HEK293 (cell line): Measurements from ENCODE around the gene FSIP1.

Source experiments
- CTCF ChIA-PET: fragments of 350-600 bp; formaldehyde crosslinking; extraction: SDS; loops from one replicate; lab custom pipeline; 2021; ENCODE audit warnings: antibody characterized with exemption; lab: Yijun Ruan, JAX
- POLR2A ChIA-PET: fragments of 300-600 bp; formaldehyde crosslinking; extraction: SDS; loops from one replicate; lab custom pipeline; 2020; ENCODE audit warnings: antibody characterized with exemption, inconsistent platforms; lab: Yijun Ruan, JAX
- H3K27ac ChIP-seq: fragments of 200-500 bp; sonication (Bioruptor generic); 2 replicates; pipeline ENCODE4 v1.5.1; 2014; ENCODE audit warnings: low read depth, low read length, control low read depth, inconsistent platforms; ENCODE audit errors: extremely low read depth
- H3K36me3 ChIP-seq, 2 experiments: fragments of 200-500 bp in 1 of 2; sonication (Bioruptor generic) in 1 of 2; 1 replicate in 1 of 2; 2 replicates in 1 of 2; pipeline ENCODE4 v1.5.1; 2014 to 2017; ENCODE audit warnings: inconsistent platforms in 2 of 2, low read length in 2 of 2; ENCODE audit not compliant: control insufficient read depth in 2 of 2, insufficient read depth in 1 of 2
- H3K4me1 ChIP-seq: fragments of 200-500 bp; sonication (Bioruptor generic); 2 replicates; pipeline ENCODE4 v1.5.1; 2014; ENCODE audit warnings: mild to moderate bottlenecking, low read length, inconsistent platforms; ENCODE audit not compliant: control insufficient read depth, insufficient read depth
- H3K4me3 ChIP-seq: 2 replicates; pipeline ENCODE4 v1.5.1; 2011; ENCODE audit warnings: low read depth, mild to moderate bottlenecking, control low read depth, low read length, moderate library complexity
- H3K9me3 ChIP-seq: fragments of 200-500 bp; sonication (Bioruptor generic); 2 replicates; pipeline ENCODE4 v1.5.1; 2014; ENCODE audit warnings: low read depth, low read length, inconsistent platforms; ENCODE audit not compliant: control insufficient read depth, insufficient read depth
- BCL11B ChIP-seq: fragments of 450-650 bp; formaldehyde crosslinking; IDR thresholded peaks from 2 replicates; pipeline ENCODE4 v1.5.1; 2016; ENCODE audit warnings: low read depth, missing biosample characterization, missing genetic modification characterization
- GLI4 ChIP-seq: fragments of 450-650 bp; formaldehyde crosslinking; IDR thresholded peaks from 2 replicates; pipeline ENCODE4 v1.5.1; 2016; ENCODE audit warnings: missing biosample characterization, missing genetic modification characterization
- PRDM1 ChIP-seq: fragments of 450-650 bp; formaldehyde crosslinking; IDR thresholded peaks from 2 replicates; pipeline ENCODE4; 2016; ENCODE audit warnings: missing biosample characterization, missing genetic modification characterization
- SP3 ChIP-seq: fragments of 450-650 bp; formaldehyde crosslinking; IDR thresholded peaks from 2 replicates; pipeline ENCODE4 v1.5.1; 2016; ENCODE audit warnings: missing biosample characterization, missing genetic modification characterization
- TRIM28 ChIP-seq: IDR thresholded peaks from 2 replicates; pipeline ENCODE4 v1.6.1; 2011; ENCODE audit warnings: low read length, control low read depth, borderline replicate concordance
- ZBTB1 ChIP-seq: fragments of 450-650 bp; formaldehyde crosslinking; IDR thresholded peaks from 2 replicates; pipeline ENCODE4 v1.5.1; 2016; ENCODE audit warnings: missing biosample characterization, missing genetic modification characterization
- ZBTB20 ChIP-seq: fragments of 450-650 bp; formaldehyde crosslinking; IDR thresholded peaks from 2 replicates; pipeline ENCODE4 v1.5.1; 2016; ENCODE audit warnings: missing biosample characterization, missing genetic modification characterization
- ZBTB8A ChIP-seq: fragments of 450-650 bp; formaldehyde crosslinking; IDR thresholded peaks from 2 replicates; pipeline ENCODE4 v1.5.1; 2016; ENCODE audit warnings: missing biosample characterization, missing genetic modification characterization
- ZEB2 ChIP-seq: fragments of 450-650 bp; formaldehyde crosslinking; IDR thresholded peaks from 2 replicates; pipeline ENCODE4 v1.5.1; 2016; ENCODE audit warnings: missing biosample characterization, missing genetic modification characterization
- ZIC2 ChIP-seq: fragments of 450-650 bp; formaldehyde crosslinking; IDR thresholded peaks from 2 replicates; pipeline ENCODE4 v1.5.1; 2016; ENCODE audit warnings: missing biosample characterization, missing genetic modification characterization
- ZNF121 ChIP-seq: fragments of 450-650 bp; formaldehyde crosslinking; IDR thresholded peaks from 2 replicates; pipeline ENCODE4 v1.5.1; 2016; ENCODE audit warnings: missing biosample characterization, missing genetic modification characterization
- ZNF341 ChIP-seq: fragments of 450-650 bp; formaldehyde crosslinking; IDR thresholded peaks from 2 replicates; pipeline ENCODE4; 2016; ENCODE audit warnings: low read depth, missing biosample characterization, missing genetic modification characterization
- ZNF423 ChIP-seq: fragments of 450-650 bp; formaldehyde crosslinking; IDR thresholded peaks from 2 replicates; pipeline ENCODE4 v1.5.1; 2016; ENCODE audit warnings: missing biosample characterization, missing genetic modification characterization
- ZNF426 ChIP-seq: fragments of 450-650 bp; formaldehyde crosslinking; IDR thresholded peaks from 2 replicates; pipeline ENCODE4 v1.5.1; 2017; ENCODE audit warnings: missing biosample characterization, missing genetic modification characterization, mild to moderate bottlenecking, inconsistent platforms, moderate library complexity
- ZNF48 ChIP-seq: fragments of 450-650 bp; formaldehyde crosslinking; IDR thresholded peaks from 2 replicates; pipeline ENCODE4 v1.5.1; 2016; ENCODE audit warnings: missing biosample characterization, missing genetic modification characterization
- ZNF529 ChIP-seq: fragments of 450-650 bp; formaldehyde crosslinking; IDR thresholded peaks from 2 replicates; pipeline ENCODE4 v1.5.1; 2017; ENCODE audit warnings: missing genetic modification characterization, missing biosample characterization; ENCODE audit not compliant: insufficient replicate concordance
- ZNF600 ChIP-seq: fragments of 450-650 bp; formaldehyde crosslinking; IDR thresholded peaks from 2 replicates; pipeline ENCODE4 v1.5.1; 2016; ENCODE audit warnings: missing biosample characterization, missing genetic modification characterization
- ZNF677 ChIP-seq: fragments of 450-650 bp; IDR thresholded peaks from 2 replicates; pipeline ENCODE4 v1.5.0; 2018; ENCODE audit warnings: missing biosample characterization, mild to moderate bottlenecking, missing genetic modification characterization, moderate library complexity
- ZNF792 ChIP-seq: fragments of 450-650 bp; formaldehyde crosslinking; IDR thresholded peaks from 2 replicates; pipeline ENCODE4 v1.5.1; 2016; ENCODE audit warnings: missing biosample characterization, missing genetic modification characterization
- ZNF837 ChIP-seq: fragments of 450-650 bp; formaldehyde crosslinking; IDR thresholded peaks from 2 replicates; pipeline ENCODE4 v1.5.1; 2016; ENCODE audit warnings: missing biosample characterization, missing genetic modification characterization
- TF ChIP-seq, protein P1 (sequence below): fragments of 450-650 bp; formaldehyde crosslinking; IDR thresholded peaks from 2 replicates; pipeline ENCODE4 v1.5.1; 2016; ENCODE audit warnings: missing biosample characterization, missing genetic modification characterization
- TF ChIP-seq, protein P2 (sequence below): fragments of 450-650 bp; formaldehyde crosslinking; IDR thresholded peaks from 2 replicates; pipeline ENCODE4 v1.5.1; 2017; ENCODE audit warnings: missing biosample characterization, mild to moderate bottlenecking, missing genetic modification characterization, moderate library complexity
- TF ChIP-seq, protein P3 (sequence below): fragments of 450-650 bp; formaldehyde crosslinking; IDR thresholded peaks from 2 replicates; pipeline ENCODE4 v1.5.1; 2016; ENCODE audit warnings: missing biosample characterization, missing genetic modification characterization
- TF ChIP-seq, protein P4 (sequence below): fragments of 450-650 bp; formaldehyde crosslinking; IDR thresholded peaks from 2 replicates; pipeline ENCODE4 v1.5.1; 2016; ENCODE audit warnings: missing biosample characterization, missing genetic modification characterization, low read depth
- TF ChIP-seq, protein P5 (sequence below): fragments of 450-650 bp; formaldehyde crosslinking; IDR thresholded peaks from 2 replicates; pipeline ENCODE4 v1.5.1; 2016; ENCODE audit warnings: missing biosample characterization, missing genetic modification characterization, borderline replicate concordance

Gene FSIP1

DNA sequence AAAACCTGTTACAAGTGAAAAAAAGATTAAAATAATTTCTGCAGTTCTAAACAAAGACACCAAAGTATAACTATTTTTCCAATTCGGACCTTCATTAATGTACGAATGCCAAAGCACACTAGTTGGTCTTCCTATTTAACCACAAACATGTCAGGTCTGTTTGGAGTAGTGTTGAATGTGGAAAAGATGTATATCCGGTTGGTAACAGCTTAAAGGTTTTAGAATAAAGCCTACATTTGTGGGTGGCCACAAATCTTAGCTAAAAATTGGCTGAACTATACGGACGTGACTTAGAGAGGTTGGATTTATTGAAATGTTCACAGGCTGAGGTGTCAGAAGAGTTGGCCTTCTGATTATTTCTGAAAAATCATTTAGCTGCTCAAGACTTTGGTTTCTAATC is 78.4 kb downstream of the FSIP1 start:
- CTCF ChIA-PET, result interaction anchor here (0.6 to 0.8 kb wide), 2 partner anchors 53 to 57 kb away, joined by 3 to 5 read pairs; no protein-coding TSS in a partner anchor
- Histone ChIP-seq H3K9me3 (no peaks in the 10 kb centered on the region), H3K36me3 (no peaks in the 10 kb centered on the region), H3K27ac (no peak overlapping the region), H3K4me3 (no peak overlapping the region), H3K4me1 (no peaks in the 10 kb centered on the region)
- no peak for TF ChIP-seq ZNF600
- TF ChIP-seq ZNF121 (tag by site-specific recombination), result no peak
- POLR2A ChIA-PET, result no interaction called here

DNA sequence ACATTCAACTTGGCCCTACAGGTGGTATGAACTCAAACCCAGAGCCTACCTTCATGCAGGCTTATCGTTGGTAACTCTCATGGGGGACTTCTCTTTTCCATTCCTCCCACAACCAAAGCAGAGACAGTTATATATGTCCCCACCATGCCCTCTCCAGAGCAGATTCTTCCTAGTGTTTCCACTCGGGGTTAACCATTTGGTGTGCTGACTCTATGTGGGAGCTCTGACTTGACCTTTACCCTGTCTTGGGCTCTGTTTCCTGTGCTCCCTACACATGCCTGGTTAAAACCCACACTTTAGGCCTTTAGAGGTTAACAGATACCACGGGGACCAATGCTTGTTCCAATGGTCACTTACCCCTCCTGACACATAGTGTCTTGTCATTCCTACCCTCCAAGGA is 80.7 kb downstream of the FSIP1 start:
- Histone ChIP-seq H3K36me3 (no peaks in the 10 kb centered on the region), H3K4me1 (no peaks in the 10 kb centered on the region), H3K27ac (no peak overlapping the region)
- TF ChIP-seq, protein P1, sequence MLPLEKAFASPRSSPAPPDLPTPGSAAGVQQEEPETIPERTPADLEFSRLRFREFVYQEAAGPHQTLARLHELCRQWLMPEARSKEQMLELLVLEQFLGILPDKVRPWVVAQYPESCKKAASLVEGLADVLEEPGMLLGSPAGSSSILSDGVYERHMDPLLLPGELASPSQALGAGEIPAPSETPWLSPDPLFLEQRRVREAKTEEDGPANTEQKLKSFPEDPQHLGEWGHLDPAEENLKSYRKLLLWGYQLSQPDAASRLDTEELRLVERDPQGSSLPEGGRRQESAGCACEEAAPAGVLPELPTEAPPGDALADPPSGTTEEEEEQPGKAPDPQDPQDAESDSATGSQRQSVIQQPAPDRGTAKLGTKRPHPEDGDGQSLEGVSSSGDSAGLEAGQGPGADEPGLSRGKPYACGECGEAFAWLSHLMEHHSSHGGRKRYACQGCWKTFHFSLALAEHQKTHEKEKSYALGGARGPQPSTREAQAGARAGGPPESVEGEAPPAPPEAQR, result no peak
- TF ChIP-seq ZEB2 (tag by site-specific recombination) (no peak), ZNF341 (tag by site-specific recombination) (no peak), ZNF529 (tag by site-specific recombination) (no peak), SP3 (tag by site-specific recombination) (no peak), ZNF837 (tag by site-specific recombination) (no peak), PRDM1 (no peak), ZNF423 (no peak), ZNF48 (tag by site-specific recombination) (no peak), TRIM28 (no peak), ZBTB1 (tag by site-specific recombination) (no peak), GLI4 (tag by site-specific recombination) (no peak), ZIC2 (tag by site-specific recombination) (no peak), ZNF426 (tag by site-specific recombination) (no peak)
- TF ChIP-seq, protein P2, sequence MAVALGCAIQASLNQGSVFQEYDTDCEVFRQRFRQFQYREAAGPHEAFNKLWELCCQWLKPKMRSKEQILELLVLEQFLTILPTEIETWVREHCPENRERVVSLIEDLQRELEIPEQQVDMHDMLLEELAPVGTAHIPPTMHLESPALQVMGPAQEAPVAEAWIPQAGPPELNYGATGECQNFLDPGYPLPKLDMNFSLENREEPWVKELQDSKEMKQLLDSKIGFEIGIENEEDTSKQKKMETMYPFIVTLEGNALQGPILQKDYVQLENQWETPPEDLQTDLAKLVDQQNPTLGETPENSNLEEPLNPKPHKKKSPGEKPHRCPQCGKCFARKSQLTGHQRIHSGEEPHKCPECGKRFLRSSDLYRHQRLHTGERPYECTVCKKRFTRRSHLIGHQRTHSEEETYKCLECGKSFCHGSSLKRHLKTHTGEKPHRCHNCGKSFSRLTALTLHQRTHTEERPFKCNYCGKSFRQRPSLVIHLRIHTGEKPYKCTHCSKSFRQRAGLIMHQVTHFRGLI (tag by site-specific recombination), result no peak
- TF ChIP-seq, protein P3, sequence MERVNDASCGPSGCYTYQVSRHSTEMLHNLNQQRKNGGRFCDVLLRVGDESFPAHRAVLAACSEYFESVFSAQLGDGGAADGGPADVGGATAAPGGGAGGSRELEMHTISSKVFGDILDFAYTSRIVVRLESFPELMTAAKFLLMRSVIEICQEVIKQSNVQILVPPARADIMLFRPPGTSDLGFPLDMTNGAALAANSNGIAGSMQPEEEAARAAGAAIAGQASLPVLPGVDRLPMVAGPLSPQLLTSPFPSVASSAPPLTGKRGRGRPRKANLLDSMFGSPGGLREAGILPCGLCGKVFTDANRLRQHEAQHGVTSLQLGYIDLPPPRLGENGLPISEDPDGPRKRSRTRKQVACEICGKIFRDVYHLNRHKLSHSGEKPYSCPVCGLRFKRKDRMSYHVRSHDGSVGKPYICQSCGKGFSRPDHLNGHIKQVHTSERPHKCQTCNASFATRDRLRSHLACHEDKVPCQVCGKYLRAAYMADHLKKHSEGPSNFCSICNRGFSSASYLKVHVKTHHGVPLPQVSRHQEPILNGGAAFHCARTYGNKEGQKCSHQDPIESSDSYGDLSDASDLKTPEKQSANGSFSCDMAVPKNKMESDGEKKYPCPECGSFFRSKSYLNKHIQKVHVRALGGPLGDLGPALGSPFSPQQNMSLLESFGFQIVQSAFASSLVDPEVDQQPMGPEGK (tag by site-specific recombination), result no peak
- TF ChIP-seq, all 188 proteins: peak for 0
- CTCF ChIA-PET, result interaction anchor here (0.9 kb wide), 1 partner anchor 54 kb away, joined by 5 read pairs; no protein-coding TSS in a partner anchor
- POLR2A ChIA-PET, result no interaction called here
- Histone ChIP-seq H3K4me3 (no peak overlapping the region), H3K9me3 (no peaks in the 10 kb centered on the region)

DNA sequence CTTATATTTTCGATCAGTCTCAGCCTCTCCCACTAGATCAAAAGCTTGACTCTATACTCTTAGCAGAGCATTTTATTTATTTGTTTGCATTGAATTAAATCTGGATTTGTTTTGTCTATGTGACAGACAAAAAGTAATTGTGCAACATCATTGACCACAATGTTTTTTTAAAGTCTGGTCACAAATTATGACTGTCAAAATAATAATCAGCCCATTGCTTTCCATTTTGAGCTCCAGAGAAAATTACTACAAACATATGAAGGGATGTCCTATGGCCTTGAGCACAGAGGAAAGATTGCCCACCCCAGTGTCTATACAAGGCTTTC is 82.3 kb downstream of the FSIP1 start:
- H3K4me1 ChIP-seq, result no peaks in the 10 kb centered on the region
- no peak overlapping the region for H3K4me3 ChIP-seq
- CTCF ChIA-PET, result interaction anchor here (1.5 to 2.2 kb wide), 2 partner anchors 14 to 56 kb away, joined by 5 to 6 read pairs; no protein-coding TSS in a partner anchor
- H3K9me3 ChIP-seq, result no peaks in the 10 kb centered on the region
- POLR2A ChIA-PET, result no interaction called here
- no peaks in the 10 kb centered on the region for H3K36me3 ChIP-seq
- H3K27ac ChIP-seq, result no peak overlapping the region
- TF ChIP-seq ZBTB8A (tag by site-specific recombination) (no peak), ZNF792 (tag by site-specific recombination) (no peak), BCL11B (tag by site-specific recombination) (no peak), ZNF677 (tag by site-specific recombination) (no peak), ZBTB20 (tag by site-specific recombination) (no peak)
- TF ChIP-seq, protein P4, sequence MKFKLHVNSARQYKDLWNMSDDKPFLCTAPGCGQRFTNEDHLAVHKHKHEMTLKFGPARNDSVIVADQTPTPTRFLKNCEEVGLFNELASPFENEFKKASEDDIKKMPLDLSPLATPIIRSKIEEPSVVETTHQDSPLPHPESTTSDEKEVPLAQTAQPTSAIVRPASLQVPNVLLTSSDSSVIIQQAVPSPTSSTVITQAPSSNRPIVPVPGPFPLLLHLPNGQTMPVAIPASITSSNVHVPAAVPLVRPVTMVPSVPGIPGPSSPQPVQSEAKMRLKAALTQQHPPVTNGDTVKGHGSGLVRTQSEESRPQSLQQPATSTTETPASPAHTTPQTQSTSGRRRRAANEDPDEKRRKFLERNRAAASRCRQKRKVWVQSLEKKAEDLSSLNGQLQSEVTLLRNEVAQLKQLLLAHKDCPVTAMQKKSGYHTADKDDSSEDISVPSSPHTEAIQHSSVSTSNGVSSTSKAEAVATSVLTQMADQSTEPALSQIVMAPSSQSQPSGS (tag by site-specific recombination), result no peak
- TF ChIP-seq, protein P5, sequence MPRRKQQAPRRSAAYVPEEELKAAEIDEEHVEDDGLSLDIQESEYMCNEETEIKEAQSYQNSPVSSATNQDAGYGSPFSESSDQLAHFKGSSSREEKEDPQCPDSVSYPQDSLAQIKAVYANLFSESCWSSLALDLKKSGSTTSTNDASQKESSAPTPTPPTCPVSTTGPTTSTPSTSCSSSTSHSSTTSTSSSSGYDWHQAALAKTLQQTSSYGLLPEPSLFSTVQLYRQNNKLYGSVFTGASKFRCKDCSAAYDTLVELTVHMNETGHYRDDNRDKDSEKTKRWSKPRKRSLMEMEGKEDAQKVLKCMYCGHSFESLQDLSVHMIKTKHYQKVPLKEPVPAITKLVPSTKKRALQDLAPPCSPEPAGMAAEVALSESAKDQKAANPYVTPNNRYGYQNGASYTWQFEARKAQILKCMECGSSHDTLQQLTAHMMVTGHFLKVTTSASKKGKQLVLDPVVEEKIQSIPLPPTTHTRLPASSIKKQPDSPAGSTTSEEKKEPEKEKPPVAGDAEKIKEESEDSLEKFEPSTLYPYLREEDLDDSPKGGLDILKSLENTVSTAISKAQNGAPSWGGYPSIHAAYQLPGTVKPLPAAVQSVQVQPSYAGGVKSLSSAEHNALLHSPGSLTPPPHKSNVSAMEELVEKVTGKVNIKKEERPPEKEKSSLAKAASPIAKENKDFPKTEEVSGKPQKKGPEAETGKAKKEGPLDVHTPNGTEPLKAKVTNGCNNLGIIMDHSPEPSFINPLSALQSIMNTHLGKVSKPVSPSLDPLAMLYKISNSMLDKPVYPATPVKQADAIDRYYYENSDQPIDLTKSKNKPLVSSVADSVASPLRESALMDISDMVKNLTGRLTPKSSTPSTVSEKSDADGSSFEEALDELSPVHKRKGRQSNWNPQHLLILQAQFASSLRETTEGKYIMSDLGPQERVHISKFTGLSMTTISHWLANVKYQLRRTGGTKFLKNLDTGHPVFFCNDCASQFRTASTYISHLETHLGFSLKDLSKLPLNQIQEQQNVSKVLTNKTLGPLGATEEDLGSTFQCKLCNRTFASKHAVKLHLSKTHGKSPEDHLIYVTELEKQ, result no peak
